ENCODE data around the gene TYMP.

The TYMP gene

GRCh38 chr22:50488006-50488677 lies 41.7 kb downstream of the TYMP start:
- Histone ChIP-seq H3F3A (ENCODE audit: insufficient read depth, low read length) (no peaks in the 10 kb centered on the region), H3K4me3 (ENCODE audit: low read depth, low read length, poor library complexity, severe bottlenecking) (no peak overlapping the region), H3K4me1 (ENCODE audit: insufficient read depth, low read length, severe bottlenecking) (peaks cover 28% of the 10 kb centered on the region), H3K79me2 (ENCODE audit: insufficient read depth, low read length) (no peaks in the 10 kb centered on the region), H3K27me3 (ENCODE audit: insufficient read depth, low read length) (no peaks in the 10 kb centered on the region), H3K4me2 (ENCODE audit: low read length) (no peak overlapping the region), H3K9me3 (ENCODE audit: low read length) (no peaks in the 10 kb centered on the region), H3K36me3 (ENCODE audit: insufficient read depth, low read length) (no peaks in the 10 kb centered on the region), H2AFZ (ENCODE audit: low read length) (no peak overlapping the region), H4K20me1 (ENCODE audit: insufficient read depth, low read length) (no peaks in the 10 kb centered on the region), H3K9me2 (ENCODE audit: low read depth, low read length) (no peaks in the 10 kb centered on the region), H3K27ac (ENCODE audit: low read depth, low read length, poor library complexity, severe bottlenecking) (no peak overlapping the region), H3K9ac (ENCODE audit: low read length) (no peak overlapping the region)
- TF ChIP-seq EZH2 (IDR thresholded peaks at IDR 0.05; ENCODE audit: borderline replicate concordance, low read length) (no peak), CTCF (IDR thresholded peaks at IDR 0.05; ENCODE audit: low read length) (no peak)

- H3K9ac ChIP-seq (ENCODE audit: low read length) = peak overlapping the region; percentile 25; the same call in 1 of the 2 replicates
- H4K20me1 ChIP-seq (ENCODE audit: insufficient read depth, low read length) = no peaks in the 10 kb centered on the region
- no peaks in the 10 kb centered on the region for H3K9me3 ChIP-seq (ENCODE audit: low read length)
- TF ChIP-seq EZH2 (IDR thresholded peaks at IDR 0.05; ENCODE audit: borderline replicate concordance, low read length) (no peak), CTCF (IDR thresholded peaks at IDR 0.05; ENCODE audit: low read length) (no peak)
- peak overlapping the region; percentile 49 for H3K4me2 ChIP-seq (ENCODE audit: low read length)
- H3K27me3 ChIP-seq (ENCODE audit: insufficient read depth, low read length) = no peaks in the 10 kb centered on the region
- H3K4me3 ChIP-seq (ENCODE audit: low read depth, low read length, poor library complexity, severe bottlenecking) = peak overlapping the region; percentile 19
- no peaks in the 10 kb centered on the region for H3F3A ChIP-seq (ENCODE audit: insufficient read depth, low read length)
- H3K79me2 ChIP-seq (ENCODE audit: insufficient read depth, low read length) = no peaks in the 10 kb centered on the region
- no peak overlapping the region for H3K27ac ChIP-seq (ENCODE audit: low read depth, low read length, poor library complexity, severe bottlenecking)
- no peak overlapping the region for H2AFZ ChIP-seq (ENCODE audit: low read length)
- no peaks in the 10 kb centered on the region for H3K9me2 ChIP-seq (ENCODE audit: low read depth, low read length)
- H3K4me1 ChIP-seq (ENCODE audit: insufficient read depth, low read length, severe bottlenecking) = peaks cover 28% of the 10 kb centered on the region
- H3K36me3 ChIP-seq (ENCODE audit: insufficient read depth, low read length) = no peaks in the 10 kb centered on the region
Measured at GRCh38 chr22:50487290-50488005, 42.4 kb downstream of the TYMP start.

- TF ChIP-seq CTCF (IDR thresholded peaks at IDR 0.05; ENCODE audit: low read length) (no peak), EZH2 (IDR thresholded peaks at IDR 0.05; ENCODE audit: borderline replicate concordance, low read length) (no peak)
- no peak within 1 kb of the TSS for H3K27ac ChIP-seq (ENCODE audit: low read depth, low read length, poor library complexity, severe bottlenecking)
- H3K4me2 ChIP-seq (ENCODE audit: low read length) = peak within 1 kb of the TSS; percentile 49
- no peaks in the 10 kb centered on the region for H3F3A ChIP-seq (ENCODE audit: insufficient read depth, low read length)
- H3K79me2 ChIP-seq (ENCODE audit: insufficient read depth, low read length) = no peaks in the 10 kb centered on the region
- H3K9me2 ChIP-seq (ENCODE audit: low read depth, low read length) = no peaks in the 10 kb centered on the region
- peak within 1 kb of the TSS; percentile 25; the same call in 1 of the 2 replicates for H3K9ac ChIP-seq (ENCODE audit: low read length)
- no peaks in the 10 kb centered on the region for H4K20me1 ChIP-seq (ENCODE audit: insufficient read depth, low read length)
- H3K4me1 ChIP-seq (ENCODE audit: insufficient read depth, low read length, severe bottlenecking) = peaks cover 34% of the 10 kb centered on the region
- peak within 1 kb of the TSS; percentile 19 for H3K4me3 ChIP-seq (ENCODE audit: low read depth, low read length, poor library complexity, severe bottlenecking)
- H2AFZ ChIP-seq (ENCODE audit: low read length) = no peak within 1 kb of the TSS; the same call in 1 of the 2 replicates
- no peaks in the 10 kb centered on the region for H3K9me3 ChIP-seq (ENCODE audit: low read length)
- no peaks in the 10 kb centered on the region for H3K27me3 ChIP-seq (ENCODE audit: insufficient read depth, low read length)
- no peaks in the 10 kb centered on the region for H3K36me3 ChIP-seq (ENCODE audit: insufficient read depth, low read length)
Measured at GRCh38 chr22:50486561-50487289, 43.1 kb downstream of the TYMP start, which contains the start of gene MIOX. MIOX (plus strand) TSS chr22:50486859; CDS start chr22:50486898, 39 bp downstream.

Data from OCI-LY1 (cell line).